ENCODE results near the gene FIGNL2. TPM values are rescaled to one million over a fixed set of nuclear protein-coding genes. Genes with fewer than 3 reads are reported as not detected.

FIGNL2 gene
- polyA plus RNA-seq, 2 of the 4 experiments (the other 2 are of a cell fraction): 0.26 to 0.46 TPM

- peak in 1 of 2 experiments; percentile 8; a peak in 3 of 6 replicates for ATAC-seq
- ChIA-PET POLR2A (no interaction called here), CTCF (interaction anchor here (0.6 to 6.6 kb wide), 8 partner anchors 14 to 135 kb away, joined by 3 to 34 read pairs (median 4); no protein-coding TSS in a partner anchor)
- no peak for DNase-seq (ENCODE audit: low read depth in 1 of 2, low spot score in 1 of 2)
- FAIRE-seq: no peak
- H3K4me1 ChIP-seq: no peaks in the 10 kb centered on the region
- H3K4me2 ChIP-seq: no peak overlapping the region
- H3K27ac ChIP-seq: no peak overlapping the region
- 95% methylated on average over 2 of the region's 2 CpGs for WGBS (ENCODE audit: missing lambda C conversion rate)
- H3K9me3 ChIP-seq: no peaks in the 10 kb centered on the region
- TF ChIP-seq HOXB13 (CRISPR knock-in tag; IDR thresholded peaks at IDR 0.05; ENCODE audit: low read depth): no peak
- TF ChIP-seq TFCP2L1 (CRISPR knock-in tag; IDR thresholded peaks at IDR 0.05): no peak
- no peak for TF ChIP-seq USF2 (IDR thresholded peaks at IDR 0.05)
- TF ChIP-seq TP53 (CRISPR knock-in tag; IDR thresholded peaks at IDR 0.05): no peak
- TF ChIP-seq, protein P1, sequence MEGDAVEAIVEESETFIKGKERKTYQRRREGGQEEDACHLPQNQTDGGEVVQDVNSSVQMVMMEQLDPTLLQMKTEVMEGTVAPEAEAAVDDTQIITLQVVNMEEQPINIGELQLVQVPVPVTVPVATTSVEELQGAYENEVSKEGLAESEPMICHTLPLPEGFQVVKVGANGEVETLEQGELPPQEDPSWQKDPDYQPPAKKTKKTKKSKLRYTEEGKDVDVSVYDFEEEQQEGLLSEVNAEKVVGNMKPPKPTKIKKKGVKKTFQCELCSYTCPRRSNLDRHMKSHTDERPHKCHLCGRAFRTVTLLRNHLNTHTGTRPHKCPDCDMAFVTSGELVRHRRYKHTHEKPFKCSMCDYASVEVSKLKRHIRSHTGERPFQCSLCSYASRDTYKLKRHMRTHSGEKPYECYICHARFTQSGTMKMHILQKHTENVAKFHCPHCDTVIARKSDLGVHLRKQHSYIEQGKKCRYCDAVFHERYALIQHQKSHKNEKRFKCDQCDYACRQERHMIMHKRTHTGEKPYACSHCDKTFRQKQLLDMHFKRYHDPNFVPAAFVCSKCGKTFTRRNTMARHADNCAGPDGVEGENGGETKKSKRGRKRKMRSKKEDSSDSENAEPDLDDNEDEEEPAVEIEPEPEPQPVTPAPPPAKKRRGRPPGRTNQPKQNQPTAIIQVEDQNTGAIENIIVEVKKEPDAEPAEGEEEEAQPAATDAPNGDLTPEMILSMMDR (IDR thresholded peaks at IDR 0.05): no peak; the same call in 2 of the 3 replicates
- TF ChIP-seq, protein P2, sequence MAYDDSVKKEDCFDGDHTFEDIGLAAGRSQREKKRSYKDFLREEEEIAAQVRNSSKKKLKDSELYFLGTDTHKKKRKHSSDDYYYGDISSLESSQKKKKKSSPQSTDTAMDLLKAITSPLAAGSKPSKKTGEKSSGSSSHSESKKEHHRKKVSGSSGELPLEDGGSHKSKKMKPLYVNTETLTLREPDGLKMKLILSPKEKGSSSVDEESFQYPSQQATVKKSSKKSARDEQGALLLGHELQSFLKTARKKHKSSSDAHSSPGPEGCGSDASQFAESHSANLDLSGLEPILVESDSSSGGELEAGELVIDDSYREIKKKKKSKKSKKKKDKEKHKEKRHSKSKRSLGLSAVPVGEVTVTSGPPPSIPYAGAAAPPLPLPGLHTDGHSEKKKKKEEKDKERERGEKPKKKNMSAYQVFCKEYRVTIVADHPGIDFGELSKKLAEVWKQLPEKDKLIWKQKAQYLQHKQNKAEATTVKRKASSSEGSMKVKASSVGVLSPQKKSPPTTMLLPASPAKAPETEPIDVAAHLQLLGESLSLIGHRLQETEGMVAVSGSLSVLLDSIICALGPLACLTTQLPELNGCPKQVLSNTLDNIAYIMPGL (CRISPR knock-in tag; IDR thresholded peaks at IDR 0.05; ENCODE audit: borderline replicate concordance): no peak
- TF ChIP-seq POLR2A (IDR thresholded peaks at IDR 0.05; ENCODE audit: low read length): no peak
- TF ChIP-seq, protein P3, sequence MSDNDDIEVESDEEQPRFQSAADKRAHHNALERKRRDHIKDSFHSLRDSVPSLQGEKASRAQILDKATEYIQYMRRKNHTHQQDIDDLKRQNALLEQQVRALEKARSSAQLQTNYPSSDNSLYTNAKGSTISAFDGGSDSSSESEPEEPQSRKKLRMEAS (IDR thresholded peaks at IDR 0.05): no peak
- TF ChIP-seq ZC3H11A (IDR thresholded peaks at IDR 0.05): no peak
- no peak for TF ChIP-seq CBX2 (IDR thresholded peaks at IDR 0.05; ENCODE audit: borderline replicate concordance, low read depth)
- TF ChIP-seq SMC3 (IDR thresholded peaks at IDR 0.05): no peak
- no peak for TF ChIP-seq HOXB5 (CRISPR knock-in tag; IDR thresholded peaks at IDR 0.05)
- TF ChIP-seq ESRRA (IDR thresholded peaks at IDR 0.05; ENCODE audit: borderline replicate concordance, low read length): no peak
- no peak for TF ChIP-seq CHD2 (IDR thresholded peaks at IDR 0.05; ENCODE audit: low read length, partially characterized antibody)
- TF ChIP-seq ZSCAN20 (CRISPR knock-in tag; IDR thresholded peaks at IDR 0.05): no peak
- no peak for TF ChIP-seq RNF2 (IDR thresholded peaks at IDR 0.05; ENCODE audit: borderline replicate concordance, low read depth)
- no peak for TF ChIP-seq REST (IDR thresholded peaks at IDR 0.05)
- no peak for TF ChIP-seq HDAC2 (IDR thresholded peaks at IDR 0.05)
- TF ChIP-seq NFE2L2 (conservative IDR thresholded peaks at IDR 0.05; ENCODE audit: low read length): no peak
- H3K4me3 ChIP-seq: no peak overlapping the region
Observed at GRCh38 chr12:51890133-51890464, 41.6 kb upstream of the FIGNL2 start.

All from A549 (cell line).